ENCODE measurements around the gene IL1RAP.

GRCh38 chr3:190606596-190606995, 92.7 kb downstream of the IL1RAP start:
- TF ChIP-seq REST (IDR thresholded peaks at IDR 0.05; ENCODE audit: low read depth): no peak
- no peak for TF ChIP-seq TAF1 (IDR thresholded peaks at IDR 0.05; ENCODE audit: low read depth)
- no peak for TF ChIP-seq NFIC (IDR thresholded peaks at IDR 0.05)

All from Ishikawa (cell line).